HEK293 (cell line): ENCODE results near the gene RAI14.

ENCODE experiments used
- GLIS1 ChIP-seq: fragments of 450-650 bp; formaldehyde crosslinking; IDR thresholded peaks from 2 replicates; pipeline ENCODE4 v1.5.1; 2016; ENCODE audit warnings: missing biosample characterization, missing genetic modification characterization
- GLIS2 ChIP-seq: fragments of 450-650 bp; formaldehyde crosslinking; IDR thresholded peaks from 2 replicates; pipeline ENCODE4 v1.5.1; 2016; ENCODE audit warnings: missing biosample characterization, missing genetic modification characterization
- KLF9 ChIP-seq: fragments of 450-650 bp; formaldehyde crosslinking; IDR thresholded peaks from 2 replicates; pipeline ENCODE4 v1.5.1; 2016; ENCODE audit warnings: missing biosample characterization, missing genetic modification characterization, low read depth
- MZF1 ChIP-seq: fragments of 450-650 bp; formaldehyde crosslinking; IDR thresholded peaks from 2 replicates; pipeline ENCODE4 v1.5.1; 2017; ENCODE audit warnings: missing biosample characterization, missing genetic modification characterization, borderline replicate concordance
- OSR2 ChIP-seq: fragments of 450-650 bp; formaldehyde crosslinking; IDR thresholded peaks from 2 replicates; pipeline ENCODE4 v1.5.1; 2016; ENCODE audit warnings: missing biosample characterization, missing genetic modification characterization
- PRDM1 ChIP-seq: fragments of 450-650 bp; formaldehyde crosslinking; IDR thresholded peaks from 2 replicates; pipeline ENCODE4; 2016; ENCODE audit warnings: missing biosample characterization, missing genetic modification characterization
- SCRT2 ChIP-seq: fragments of 450-650 bp; formaldehyde crosslinking; IDR thresholded peaks from 2 replicates; pipeline ENCODE4 v1.5.1; 2016; ENCODE audit warnings: missing biosample characterization, missing genetic modification characterization
- ZBTB17 ChIP-seq: fragments of 450-650 bp; formaldehyde crosslinking; IDR thresholded peaks from 2 replicates; pipeline ENCODE4 v1.5.1; 2016; ENCODE audit warnings: missing biosample characterization, missing genetic modification characterization
- ZBTB20 ChIP-seq: fragments of 450-650 bp; formaldehyde crosslinking; IDR thresholded peaks from 2 replicates; pipeline ENCODE4 v1.5.1; 2016; ENCODE audit warnings: missing biosample characterization, missing genetic modification characterization
- ZFP69B ChIP-seq: fragments of 450-650 bp; formaldehyde crosslinking; IDR thresholded peaks from 2 replicates; pipeline ENCODE4 v1.5.1; 2016; ENCODE audit warnings: missing biosample characterization, missing genetic modification characterization
- ZIC2 ChIP-seq: fragments of 450-650 bp; formaldehyde crosslinking; IDR thresholded peaks from 2 replicates; pipeline ENCODE4 v1.5.1; 2016; ENCODE audit warnings: missing biosample characterization, missing genetic modification characterization
- ZNF211 ChIP-seq: fragments of 450-650 bp; formaldehyde crosslinking; IDR thresholded peaks from 2 replicates; pipeline ENCODE4 v1.5.1; 2016; ENCODE audit warnings: low read depth, missing biosample characterization, missing genetic modification characterization
- ZNF521 ChIP-seq: fragments of 450-650 bp; formaldehyde crosslinking; IDR thresholded peaks from 2 replicates; pipeline ENCODE4 v1.5.1; 2017; ENCODE audit warnings: missing biosample characterization, mild to moderate bottlenecking, missing genetic modification characterization
- ZNF529 ChIP-seq: fragments of 450-650 bp; formaldehyde crosslinking; IDR thresholded peaks from 2 replicates; pipeline ENCODE4 v1.5.1; 2017; ENCODE audit warnings: missing genetic modification characterization, missing biosample characterization; ENCODE audit not compliant: insufficient replicate concordance
- ZNF621 ChIP-seq: fragments of 450-650 bp; formaldehyde crosslinking; IDR thresholded peaks from 2 replicates; pipeline ENCODE4 v1.5.1; 2017; ENCODE audit warnings: missing biosample characterization, missing genetic modification characterization
- ZNF701 ChIP-seq: fragments of 450-650 bp; formaldehyde crosslinking; IDR thresholded peaks from 2 replicates; pipeline ENCODE4 v1.5.1; 2016; ENCODE audit warnings: missing biosample characterization, missing genetic modification characterization
- ZNF776 ChIP-seq: fragments of 450-650 bp; formaldehyde crosslinking; IDR thresholded peaks from 2 replicates; pipeline ENCODE4 v1.5.0; 2017; ENCODE audit warnings: missing biosample characterization, missing genetic modification characterization, borderline replicate concordance
- ZXDB ChIP-seq: fragments of 450-650 bp; formaldehyde crosslinking; IDR thresholded peaks from 2 replicates; pipeline ENCODE4 v1.5.1; 2016; ENCODE audit warnings: missing biosample characterization, missing genetic modification characterization
- TF ChIP-seq, protein P1 (sequence below): fragments of 450-650 bp; formaldehyde crosslinking; IDR thresholded peaks from 2 replicates; pipeline ENCODE4 v1.5.1; 2017; ENCODE audit warnings: missing biosample characterization, missing genetic modification characterization
- TF ChIP-seq, protein P2 (sequence below): fragments of 450-650 bp; formaldehyde crosslinking; IDR thresholded peaks from 2 replicates; pipeline ENCODE4 v1.5.1; 2016; ENCODE audit warnings: missing biosample characterization, missing genetic modification characterization, borderline replicate concordance
- TF ChIP-seq, protein P3 (sequence below): fragments of 450-650 bp; formaldehyde crosslinking; IDR thresholded peaks from 2 replicates; pipeline ENCODE4 v1.5.1; 2016; ENCODE audit warnings: missing biosample characterization, missing genetic modification characterization
- TF ChIP-seq, protein P4 (sequence below): IDR thresholded peaks from 2 replicates; pipeline ENCODE4 v1.6.1; 2011; ENCODE audit warnings: mild to moderate bottlenecking, low read depth, low read length, borderline replicate concordance
- TF ChIP-seq, protein P5 (sequence below): fragments of 450-650 bp; formaldehyde crosslinking; conservative IDR thresholded peaks from 2 replicates; pipeline ENCODE4 v1.5.1; 2016; ENCODE audit warnings: low read depth, missing biosample characterization, missing genetic modification characterization
- TF ChIP-seq, protein P6 (sequence below): fragments of 450-650 bp; formaldehyde crosslinking; IDR thresholded peaks from 2 replicates; pipeline ENCODE4 v1.5.1; 2017; ENCODE audit warnings: missing biosample characterization, missing genetic modification characterization

The RAI14 gene

DNA sequence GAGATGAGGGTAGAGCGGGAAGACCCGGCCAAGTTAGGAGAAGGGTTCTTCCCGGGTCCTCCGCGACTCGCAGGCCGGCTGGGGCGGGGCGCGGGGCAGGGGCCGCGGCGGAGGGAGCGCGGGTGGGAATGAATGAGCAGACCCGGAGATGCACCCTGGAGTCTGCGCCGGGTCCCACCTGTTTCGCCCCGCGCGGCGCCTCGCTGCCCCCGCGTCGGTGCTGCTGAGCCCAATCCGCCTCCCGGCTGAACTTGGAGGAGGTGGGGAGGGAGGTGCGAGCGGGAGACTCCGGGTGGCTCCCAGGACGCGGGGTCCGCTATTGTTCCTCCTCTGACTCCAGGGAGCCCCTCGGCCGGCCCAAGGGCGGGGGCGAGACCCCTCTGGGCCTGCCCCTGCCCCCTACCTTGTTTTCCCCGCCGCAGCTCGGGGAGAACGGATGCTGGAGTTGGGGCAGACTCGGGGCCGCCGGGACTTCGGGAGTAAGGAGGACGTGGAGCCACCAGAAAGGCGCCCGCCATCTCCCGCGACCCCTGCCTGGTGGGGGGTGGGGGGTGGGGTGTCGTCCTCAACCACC is 659 bp downstream of the RAI14 start (continued):
- TF ChIP-seq, protein P1, sequence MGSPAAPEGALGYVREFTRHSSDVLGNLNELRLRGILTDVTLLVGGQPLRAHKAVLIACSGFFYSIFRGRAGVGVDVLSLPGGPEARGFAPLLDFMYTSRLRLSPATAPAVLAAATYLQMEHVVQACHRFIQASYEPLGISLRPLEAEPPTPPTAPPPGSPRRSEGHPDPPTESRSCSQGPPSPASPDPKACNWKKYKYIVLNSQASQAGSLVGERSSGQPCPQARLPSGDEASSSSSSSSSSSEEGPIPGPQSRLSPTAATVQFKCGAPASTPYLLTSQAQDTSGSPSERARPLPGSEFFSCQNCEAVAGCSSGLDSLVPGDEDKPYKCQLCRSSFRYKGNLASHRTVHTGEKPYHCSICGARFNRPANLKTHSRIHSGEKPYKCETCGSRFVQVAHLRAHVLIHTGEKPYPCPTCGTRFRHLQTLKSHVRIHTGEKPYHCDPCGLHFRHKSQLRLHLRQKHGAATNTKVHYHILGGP = no peak
- TF ChIP-seq ZNF529 (tag by site-specific recombination) (no peak), ZNF701 (tag by site-specific recombination) (no peak), MZF1 (no peak), ZNF776 (tag by site-specific recombination) (no peak), ZBTB20 (tag by site-specific recombination) (peak; percentile 13), ZFP69B (peak; percentile 78), ZBTB17 (no peak), OSR2 (tag by site-specific recombination) (no peak), GLIS2 (peak; percentile 93), SCRT2 (tag by site-specific recombination) (peak; percentile 72), KLF9 (tag by site-specific recombination) (no peak; the same call in 1 of the 2 replicates), GLIS1 (tag by site-specific recombination) (peak; percentile 81), ZXDB (tag by site-specific recombination) (peak; percentile 2; the same call in 1 of the 2 replicates), ZNF211 (tag by site-specific recombination) (no peak), ZNF521 (tag by site-specific recombination) (no peak), ZNF621 (tag by site-specific recombination) (no peak), ZIC2 (tag by site-specific recombination) (0 out of 2 replicates have a peak, but pooled peaks have one; percentile 15), PRDM1 (no peak)
- TF ChIP-seq, protein P2, sequence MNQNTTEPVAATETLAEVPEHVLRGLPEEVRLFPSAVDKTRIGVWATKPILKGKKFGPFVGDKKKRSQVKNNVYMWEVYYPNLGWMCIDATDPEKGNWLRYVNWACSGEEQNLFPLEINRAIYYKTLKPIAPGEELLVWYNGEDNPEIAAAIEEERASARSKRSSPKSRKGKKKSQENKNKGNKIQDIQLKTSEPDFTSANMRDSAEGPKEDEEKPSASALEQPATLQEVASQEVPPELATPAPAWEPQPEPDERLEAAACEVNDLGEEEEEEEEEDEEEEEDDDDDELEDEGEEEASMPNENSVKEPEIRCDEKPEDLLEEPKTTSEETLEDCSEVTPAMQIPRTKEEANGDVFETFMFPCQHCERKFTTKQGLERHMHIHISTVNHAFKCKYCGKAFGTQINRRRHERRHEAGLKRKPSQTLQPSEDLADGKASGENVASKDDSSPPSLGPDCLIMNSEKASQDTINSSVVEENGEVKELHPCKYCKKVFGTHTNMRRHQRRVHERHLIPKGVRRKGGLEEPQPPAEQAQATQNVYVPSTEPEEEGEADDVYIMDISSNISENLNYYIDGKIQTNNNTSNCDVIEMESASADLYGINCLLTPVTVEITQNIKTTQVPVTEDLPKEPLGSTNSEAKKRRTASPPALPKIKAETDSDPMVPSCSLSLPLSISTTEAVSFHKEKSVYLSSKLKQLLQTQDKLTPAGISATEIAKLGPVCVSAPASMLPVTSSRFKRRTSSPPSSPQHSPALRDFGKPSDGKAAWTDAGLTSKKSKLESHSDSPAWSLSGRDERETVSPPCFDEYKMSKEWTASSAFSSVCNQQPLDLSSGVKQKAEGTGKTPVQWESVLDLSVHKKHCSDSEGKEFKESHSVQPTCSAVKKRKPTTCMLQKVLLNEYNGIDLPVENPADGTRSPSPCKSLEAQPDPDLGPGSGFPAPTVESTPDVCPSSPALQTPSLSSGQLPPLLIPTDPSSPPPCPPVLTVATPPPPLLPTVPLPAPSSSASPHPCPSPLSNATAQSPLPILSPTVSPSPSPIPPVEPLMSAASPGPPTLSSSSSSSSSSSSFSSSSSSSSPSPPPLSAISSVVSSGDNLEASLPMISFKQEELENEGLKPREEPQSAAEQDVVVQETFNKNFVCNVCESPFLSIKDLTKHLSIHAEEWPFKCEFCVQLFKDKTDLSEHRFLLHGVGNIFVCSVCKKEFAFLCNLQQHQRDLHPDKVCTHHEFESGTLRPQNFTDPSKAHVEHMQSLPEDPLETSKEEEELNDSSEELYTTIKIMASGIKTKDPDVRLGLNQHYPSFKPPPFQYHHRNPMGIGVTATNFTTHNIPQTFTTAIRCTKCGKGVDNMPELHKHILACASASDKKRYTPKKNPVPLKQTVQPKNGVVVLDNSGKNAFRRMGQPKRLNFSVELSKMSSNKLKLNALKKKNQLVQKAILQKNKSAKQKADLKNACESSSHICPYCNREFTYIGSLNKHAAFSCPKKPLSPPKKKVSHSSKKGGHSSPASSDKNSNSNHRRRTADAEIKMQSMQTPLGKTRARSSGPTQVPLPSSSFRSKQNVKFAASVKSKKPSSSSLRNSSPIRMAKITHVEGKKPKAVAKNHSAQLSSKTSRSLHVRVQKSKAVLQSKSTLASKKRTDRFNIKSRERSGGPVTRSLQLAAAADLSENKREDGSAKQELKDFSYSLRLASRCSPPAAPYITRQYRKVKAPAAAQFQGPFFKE = no peak
- TF ChIP-seq, protein P3, sequence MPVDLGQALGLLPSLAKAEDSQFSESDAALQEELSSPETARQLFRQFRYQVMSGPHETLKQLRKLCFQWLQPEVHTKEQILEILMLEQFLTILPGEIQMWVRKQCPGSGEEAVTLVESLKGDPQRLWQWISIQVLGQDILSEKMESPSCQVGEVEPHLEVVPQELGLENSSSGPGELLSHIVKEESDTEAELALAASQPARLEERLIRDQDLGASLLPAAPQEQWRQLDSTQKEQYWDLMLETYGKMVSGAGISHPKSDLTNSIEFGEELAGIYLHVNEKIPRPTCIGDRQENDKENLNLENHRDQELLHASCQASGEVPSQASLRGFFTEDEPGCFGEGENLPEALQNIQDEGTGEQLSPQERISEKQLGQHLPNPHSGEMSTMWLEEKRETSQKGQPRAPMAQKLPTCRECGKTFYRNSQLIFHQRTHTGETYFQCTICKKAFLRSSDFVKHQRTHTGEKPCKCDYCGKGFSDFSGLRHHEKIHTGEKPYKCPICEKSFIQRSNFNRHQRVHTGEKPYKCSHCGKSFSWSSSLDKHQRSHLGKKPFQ (tag by site-specific recombination) = no peak
- TF ChIP-seq, protein P4, sequence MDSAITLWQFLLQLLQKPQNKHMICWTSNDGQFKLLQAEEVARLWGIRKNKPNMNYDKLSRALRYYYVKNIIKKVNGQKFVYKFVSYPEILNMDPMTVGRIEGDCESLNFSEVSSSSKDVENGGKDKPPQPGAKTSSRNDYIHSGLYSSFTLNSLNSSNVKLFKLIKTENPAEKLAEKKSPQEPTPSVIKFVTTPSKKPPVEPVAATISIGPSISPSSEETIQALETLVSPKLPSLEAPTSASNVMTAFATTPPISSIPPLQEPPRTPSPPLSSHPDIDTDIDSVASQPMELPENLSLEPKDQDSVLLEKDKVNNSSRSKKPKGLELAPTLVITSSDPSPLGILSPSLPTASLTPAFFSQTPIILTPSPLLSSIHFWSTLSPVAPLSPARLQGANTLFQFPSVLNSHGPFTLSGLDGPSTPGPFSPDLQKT = no peak
- TF ChIP-seq, protein P5, sequence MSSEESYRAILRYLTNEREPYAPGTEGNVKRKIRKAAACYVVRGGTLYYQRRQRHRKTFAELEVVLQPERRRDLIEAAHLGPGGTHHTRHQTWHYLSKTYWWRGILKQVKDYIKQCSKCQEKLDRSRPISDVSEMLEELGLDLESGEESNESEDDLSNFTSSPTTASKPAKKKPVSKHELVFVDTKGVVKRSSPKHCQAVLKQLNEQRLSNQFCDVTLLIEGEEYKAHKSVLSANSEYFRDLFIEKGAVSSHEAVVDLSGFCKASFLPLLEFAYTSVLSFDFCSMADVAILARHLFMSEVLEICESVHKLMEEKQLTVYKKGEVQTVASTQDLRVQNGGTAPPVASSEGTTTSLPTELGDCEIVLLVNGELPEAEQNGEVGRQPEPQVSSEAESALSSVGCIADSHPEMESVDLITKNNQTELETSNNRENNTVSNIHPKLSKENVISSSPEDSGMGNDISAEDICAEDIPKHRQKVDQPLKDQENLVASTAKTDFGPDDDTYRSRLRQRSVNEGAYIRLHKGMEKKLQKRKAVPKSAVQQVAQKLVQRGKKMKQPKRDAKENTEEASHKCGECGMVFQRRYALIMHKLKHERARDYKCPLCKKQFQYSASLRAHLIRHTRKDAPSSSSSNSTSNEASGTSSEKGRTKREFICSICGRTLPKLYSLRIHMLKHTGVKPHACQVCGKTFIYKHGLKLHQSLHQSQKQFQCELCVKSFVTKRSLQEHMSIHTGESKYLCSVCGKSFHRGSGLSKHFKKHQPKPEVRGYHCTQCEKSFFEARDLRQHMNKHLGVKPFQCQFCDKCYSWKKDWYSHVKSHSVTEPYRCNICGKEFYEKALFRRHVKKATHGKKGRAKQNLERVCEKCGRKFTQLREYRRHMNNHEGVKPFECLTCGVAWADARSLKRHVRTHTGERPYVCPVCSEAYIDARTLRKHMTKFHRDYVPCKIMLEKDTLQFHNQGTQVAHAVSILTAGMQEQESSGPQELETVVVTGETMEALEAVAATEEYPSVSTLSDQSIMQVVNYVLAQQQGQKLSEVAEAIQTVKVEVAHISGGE (tag by site-specific recombination) = peak; percentile 6; the same call in 1 of the 2 replicates
- TF ChIP-seq, protein P6, sequence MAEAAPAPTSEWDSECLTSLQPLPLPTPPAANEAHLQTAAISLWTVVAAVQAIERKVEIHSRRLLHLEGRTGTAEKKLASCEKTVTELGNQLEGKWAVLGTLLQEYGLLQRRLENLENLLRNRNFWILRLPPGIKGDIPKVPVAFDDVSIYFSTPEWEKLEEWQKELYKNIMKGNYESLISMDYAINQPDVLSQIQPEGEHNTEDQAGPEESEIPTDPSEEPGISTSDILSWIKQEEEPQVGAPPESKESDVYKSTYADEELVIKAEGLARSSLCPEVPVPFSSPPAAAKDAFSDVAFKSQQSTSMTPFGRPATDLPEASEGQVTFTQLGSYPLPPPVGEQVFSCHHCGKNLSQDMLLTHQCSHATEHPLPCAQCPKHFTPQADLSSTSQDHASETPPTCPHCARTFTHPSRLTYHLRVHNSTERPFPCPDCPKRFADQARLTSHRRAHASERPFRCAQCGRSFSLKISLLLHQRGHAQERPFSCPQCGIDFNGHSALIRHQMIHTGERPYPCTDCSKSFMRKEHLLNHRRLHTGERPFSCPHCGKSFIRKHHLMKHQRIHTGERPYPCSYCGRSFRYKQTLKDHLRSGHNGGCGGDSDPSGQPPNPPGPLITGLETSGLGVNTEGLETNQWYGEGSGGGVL = 0 out of 2 replicates have a peak, but pooled peaks have one; percentile 16
